PFSK-1 (cell line): ENCODE data around the gene TCF20.

Experiments used
- FOXP2 ChIP-seq: optimal IDR thresholded peaks from 2 replicates; pipeline ENCODE3; 2011; ENCODE audit warnings: borderline replicate concordance, control low read depth, inconsistent platforms; ENCODE audit not compliant: insufficient read depth; ENCODE audit errors: extremely low read length, extremely low read depth
- POLR2AphosphoS5 ChIP-seq: IDR thresholded peaks from 2 replicates; pipeline ENCODE4 v1.6.1; 2012; ENCODE audit warnings: low read depth, mild to moderate bottlenecking, control low read depth, low read length, moderate library complexity
- SIN3A ChIP-seq: IDR thresholded peaks from 2 replicates; pipeline ENCODE4 v1.6.1; 2012; ENCODE audit warnings: mild to moderate bottlenecking, low read length, moderate library complexity, borderline replicate concordance; ENCODE audit not compliant: insufficient read depth
- TAF1 ChIP-seq: IDR thresholded peaks from 2 replicates; pipeline ENCODE4 v1.6.1; 2012; ENCODE audit warnings: low read length, control low read depth, borderline replicate concordance; ENCODE audit not compliant: insufficient read depth
- TF ChIP-seq, protein P1 (sequence below), 2 experiments: IDR thresholded peaks; 2 replicates each; pipeline versions ENCODE4 v1.6.1 to v1.8.0; 2011 to 2012; ENCODE audit warnings: low read depth in 2 of 2, low read length in 2 of 2, control low read depth in 1 of 2, inconsistent platforms in 1 of 2, mild to moderate bottlenecking in 1 of 2, moderate library complexity in 1 of 2; ENCODE audit not compliant: insufficient read depth in 1 of 2

TCF20 gene

DNA sequence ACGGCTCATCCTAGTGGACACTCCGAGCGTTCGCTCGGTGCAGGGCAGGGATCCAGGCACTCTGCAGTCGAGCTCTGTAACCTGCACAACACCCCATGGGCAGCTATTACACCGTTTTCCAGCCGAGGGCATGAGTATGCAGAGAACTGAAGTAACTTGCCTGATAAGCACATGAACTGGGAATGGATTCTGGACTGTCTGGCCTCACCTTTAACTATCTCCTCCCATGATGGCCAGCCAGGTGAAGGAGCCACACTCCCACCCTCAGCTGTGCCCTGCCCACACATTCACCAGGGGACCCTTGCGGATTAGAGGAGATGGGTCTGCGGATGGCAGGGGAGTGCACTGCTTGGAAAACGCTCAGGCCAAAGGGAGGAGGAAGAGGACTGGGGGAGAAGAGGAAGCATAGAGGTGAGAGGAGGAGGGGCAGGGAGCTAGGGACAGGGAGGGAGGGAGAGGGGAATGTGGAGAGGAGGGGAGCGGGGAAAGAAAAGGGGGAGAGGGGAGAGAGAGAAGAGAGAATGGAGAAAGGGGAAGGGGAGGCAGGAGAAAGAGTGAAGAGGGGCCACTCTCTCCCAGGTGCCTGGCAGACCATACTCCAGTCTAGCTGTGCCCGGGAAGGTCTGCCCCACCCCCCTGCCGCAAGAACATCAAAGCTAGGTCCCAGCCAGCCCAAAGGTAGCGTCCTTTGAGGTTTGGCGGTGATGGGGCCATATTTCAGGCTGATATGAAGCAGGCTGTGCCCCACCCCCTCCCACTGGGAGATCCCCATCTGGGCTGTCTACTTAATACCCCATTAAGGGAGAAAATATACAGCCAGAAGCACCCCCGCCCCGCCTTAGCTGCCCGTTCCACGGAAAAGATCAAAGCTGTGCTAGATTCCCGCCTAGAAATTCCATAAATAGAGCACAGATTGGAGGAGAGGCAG lies 33.2 kb upstream of the TCF20 start:
- TF ChIP-seq POLR2AphosphoS5 (no peak), FOXP2 (no peak), SIN3A (no peak), TAF1 (no peak)
- TF ChIP-seq, protein P1, sequence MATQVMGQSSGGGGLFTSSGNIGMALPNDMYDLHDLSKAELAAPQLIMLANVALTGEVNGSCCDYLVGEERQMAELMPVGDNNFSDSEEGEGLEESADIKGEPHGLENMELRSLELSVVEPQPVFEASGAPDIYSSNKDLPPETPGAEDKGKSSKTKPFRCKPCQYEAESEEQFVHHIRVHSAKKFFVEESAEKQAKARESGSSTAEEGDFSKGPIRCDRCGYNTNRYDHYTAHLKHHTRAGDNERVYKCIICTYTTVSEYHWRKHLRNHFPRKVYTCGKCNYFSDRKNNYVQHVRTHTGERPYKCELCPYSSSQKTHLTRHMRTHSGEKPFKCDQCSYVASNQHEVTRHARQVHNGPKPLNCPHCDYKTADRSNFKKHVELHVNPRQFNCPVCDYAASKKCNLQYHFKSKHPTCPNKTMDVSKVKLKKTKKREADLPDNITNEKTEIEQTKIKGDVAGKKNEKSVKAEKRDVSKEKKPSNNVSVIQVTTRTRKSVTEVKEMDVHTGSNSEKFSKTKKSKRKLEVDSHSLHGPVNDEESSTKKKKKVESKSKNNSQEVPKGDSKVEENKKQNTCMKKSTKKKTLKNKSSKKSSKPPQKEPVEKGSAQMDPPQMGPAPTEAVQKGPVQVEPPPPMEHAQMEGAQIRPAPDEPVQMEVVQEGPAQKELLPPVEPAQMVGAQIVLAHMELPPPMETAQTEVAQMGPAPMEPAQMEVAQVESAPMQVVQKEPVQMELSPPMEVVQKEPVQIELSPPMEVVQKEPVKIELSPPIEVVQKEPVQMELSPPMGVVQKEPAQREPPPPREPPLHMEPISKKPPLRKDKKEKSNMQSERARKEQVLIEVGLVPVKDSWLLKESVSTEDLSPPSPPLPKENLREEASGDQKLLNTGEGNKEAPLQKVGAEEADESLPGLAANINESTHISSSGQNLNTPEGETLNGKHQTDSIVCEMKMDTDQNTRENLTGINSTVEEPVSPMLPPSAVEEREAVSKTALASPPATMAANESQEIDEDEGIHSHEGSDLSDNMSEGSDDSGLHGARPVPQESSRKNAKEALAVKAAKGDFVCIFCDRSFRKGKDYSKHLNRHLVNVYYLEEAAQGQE (IDR thresholded peaks at IDR 0.05; ENCODE audit: insufficient read depth in 1 of 2, low read depth in 2 of 2, low read length in 2 of 2), result no peak

DNA sequence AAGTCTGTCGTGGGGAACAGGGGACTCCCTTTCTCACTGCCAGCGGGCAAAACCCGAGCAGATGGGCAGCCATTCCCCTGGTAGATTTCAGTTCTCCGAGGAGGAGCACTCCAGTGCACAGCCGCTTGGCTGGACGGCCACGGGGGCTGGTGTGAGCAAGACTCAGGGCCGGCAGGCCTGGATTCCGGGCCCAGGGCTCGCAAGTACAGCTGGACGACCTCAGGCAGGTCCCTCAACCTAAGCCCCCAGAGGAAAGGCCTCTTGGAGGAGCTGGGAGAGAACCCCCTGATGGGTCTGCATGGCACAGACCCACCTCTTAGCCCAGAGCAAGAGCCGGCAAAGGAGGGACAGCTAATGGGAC lies 31.3 kb upstream of the TCF20 start:
- no peak for TF ChIP-seq TAF1
- TF ChIP-seq POLR2AphosphoS5, result no peak
- TF ChIP-seq, protein P1 (IDR thresholded peaks at IDR 0.05; ENCODE audit: insufficient read depth in 1 of 2, low read depth in 2 of 2, low read length in 2 of 2), result no peak
- no peak for TF ChIP-seq SIN3A
- no peak for TF ChIP-seq FOXP2

DNA sequence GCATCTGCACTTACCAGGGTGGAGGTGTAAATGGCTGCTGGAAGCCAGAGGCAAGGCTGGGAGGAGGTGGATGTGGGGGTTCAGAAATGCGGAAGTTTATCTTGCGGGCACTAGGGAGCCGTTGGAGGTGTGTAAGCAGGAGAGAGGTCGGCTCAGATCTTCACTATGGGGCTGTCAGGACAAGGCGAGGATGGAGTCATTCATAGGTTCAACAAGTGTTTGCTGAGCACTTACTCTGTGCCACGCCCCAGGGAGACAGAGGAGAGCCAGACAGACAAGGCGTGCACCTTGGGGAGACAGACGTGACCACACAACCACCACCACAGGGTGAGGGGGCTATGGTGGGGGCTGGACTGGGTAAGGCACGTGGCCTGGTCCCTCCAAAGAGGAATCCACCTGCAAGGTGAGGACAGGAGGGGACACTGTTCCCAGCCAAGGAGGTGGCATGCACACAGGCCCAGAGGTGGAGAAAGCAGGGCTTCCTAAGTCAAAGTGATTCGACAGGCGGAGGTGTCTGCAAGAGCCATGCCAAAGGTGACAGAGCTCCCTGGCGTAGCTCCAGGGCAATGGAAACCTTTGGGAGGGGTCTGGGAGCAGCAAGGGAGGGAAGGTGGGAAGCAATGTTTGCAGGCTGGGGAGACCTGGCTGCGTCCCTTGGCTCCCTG lies 30.8 kb upstream of the TCF20 start:
- no peak for TF ChIP-seq SIN3A
- no peak for TF ChIP-seq FOXP2
- no peak for TF ChIP-seq TAF1
- TF ChIP-seq, protein P1 (IDR thresholded peaks at IDR 0.05; ENCODE audit: insufficient read depth in 1 of 2, low read depth in 2 of 2, low read length in 2 of 2), result no peak
- TF ChIP-seq POLR2AphosphoS5, result no peak

DNA sequence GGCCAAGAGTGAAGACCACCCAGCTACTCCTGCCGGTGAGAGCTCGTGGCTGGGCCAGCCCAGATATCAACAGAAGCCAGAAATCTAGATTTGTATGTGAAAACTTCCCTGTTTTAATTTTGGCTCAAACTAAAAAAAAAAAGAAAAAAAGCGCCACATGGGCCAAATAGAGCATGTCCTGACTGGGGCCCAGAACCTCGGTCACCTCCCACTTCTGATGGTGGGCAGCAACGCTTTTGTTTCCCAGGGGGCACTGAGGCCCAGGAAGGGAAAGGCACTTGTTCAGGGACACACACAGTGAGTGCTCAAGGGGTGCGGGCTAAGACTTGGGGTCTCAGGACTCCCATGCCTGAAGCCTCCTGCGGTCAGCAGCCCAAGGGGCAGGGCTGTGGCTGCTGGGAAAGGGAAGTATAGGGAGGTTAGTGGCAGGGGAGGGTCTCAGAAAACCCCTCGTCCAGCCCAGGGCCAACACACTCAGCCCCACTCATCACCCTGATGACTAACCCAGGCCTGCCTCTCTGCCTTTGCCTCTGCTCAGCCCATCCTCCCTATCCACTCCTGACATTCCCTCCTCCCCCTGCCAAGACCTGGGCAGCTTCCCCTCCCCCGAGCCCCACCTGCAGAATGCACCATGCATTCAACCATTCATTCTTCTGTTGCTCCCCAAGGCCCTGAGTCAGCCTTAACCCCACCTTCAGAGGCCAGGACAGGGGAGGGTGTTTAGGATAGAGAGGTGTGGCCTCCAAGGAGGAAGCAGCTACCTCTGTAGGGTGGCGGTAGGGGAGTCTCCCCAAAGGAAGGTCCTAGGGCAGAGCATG lies 30.0 kb upstream of the TCF20 start:
- no peak for TF ChIP-seq POLR2AphosphoS5

DNA sequence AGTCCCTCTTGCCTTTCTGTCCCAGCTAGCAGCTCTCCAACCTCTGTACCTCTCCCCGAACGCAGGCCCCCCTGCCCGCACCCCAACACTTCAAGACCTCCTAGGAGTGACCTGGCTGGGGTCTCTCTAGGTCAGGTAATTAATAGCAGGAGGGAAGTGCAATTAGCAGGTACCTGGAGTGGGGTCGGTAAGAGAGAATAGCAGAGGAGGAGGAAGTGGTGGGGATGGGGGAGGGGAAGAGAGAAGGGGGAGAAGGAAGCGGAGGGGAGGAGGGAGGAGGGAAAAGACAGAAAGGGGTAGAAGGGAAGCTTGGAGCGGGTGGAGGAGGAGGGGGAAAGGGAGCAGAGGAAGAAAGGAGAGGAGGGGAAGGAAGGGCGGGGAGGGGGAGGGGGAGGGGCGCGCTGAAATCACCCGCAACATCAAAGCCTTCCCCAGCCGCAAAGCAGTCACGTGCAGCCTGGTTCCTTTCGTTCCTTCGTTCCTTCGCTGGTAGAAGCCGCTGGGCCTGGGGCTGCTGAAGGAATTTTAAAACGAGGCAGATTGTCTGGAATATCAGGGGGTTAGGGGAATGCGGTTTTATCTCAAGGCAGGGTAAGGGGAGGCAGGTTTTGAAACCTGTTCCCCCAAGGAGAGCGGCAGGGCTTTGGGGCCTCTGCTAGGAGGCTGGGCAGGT lies 29.3 kb upstream of the TCF20 start:
- TF ChIP-seq SIN3A (no peak), FOXP2 (no peak), TAF1 (no peak), POLR2AphosphoS5 (no peak)
- TF ChIP-seq, protein P1 (IDR thresholded peaks at IDR 0.05; ENCODE audit: insufficient read depth in 1 of 2, low read depth in 2 of 2, low read length in 2 of 2), result no peak
